DOHH2 (cell line): ENCODE measurements around the gene POT1.
"Not testable (repeated sequence)": the region's sequence is repeated elsewhere in the genome, so short reads cannot be mapped to it uniquely, and the experiment has no call there.

Experiments used
- H3F3A ChIP-seq: fragments of 200-600 bp; sonication (generic), shearing (Covaris generic); 2 replicates; pipeline ENCODE4 v1.6.0; 2016; ENCODE audit warnings: antibody characterized with exemption, mild to moderate bottlenecking; ENCODE audit not compliant: control insufficient read depth, insufficient read depth
- H3K27ac ChIP-seq: fragments of 200-600 bp; sonication (generic); 2 replicates; pipeline ENCODE4 v1.5.1; 2014; ENCODE audit warnings: low read depth, mild to moderate bottlenecking, low read length, moderate library complexity
- H3K27me3 ChIP-seq: fragments of 200-600 bp; sonication (generic); 2 replicates; pipeline ENCODE4 v1.6.1; 2014; ENCODE audit warnings: mild to moderate bottlenecking, low read length, mixed read lengths; ENCODE audit not compliant: control insufficient read depth
- H3K36me3 ChIP-seq: fragments of 200-600 bp; sonication (generic); 2 replicates; pipeline ENCODE4 v1.6.1; 2014; ENCODE audit warnings: mild to moderate bottlenecking, low read length, moderate library complexity, mixed read lengths; ENCODE audit not compliant: control insufficient read depth
- H3K4me1 ChIP-seq: fragments of 200-600 bp; sonication (generic); 2 replicates; pipeline ENCODE4 v1.6.1; 2014; ENCODE audit warnings: mild to moderate bottlenecking, low read length, mixed read lengths; ENCODE audit not compliant: control insufficient read depth
- H3K4me2 ChIP-seq: fragments of 200-600 bp; sonication (generic); 2 replicates; pipeline ENCODE4 v1.6.0; 2014; ENCODE audit warnings: mild to moderate bottlenecking, low read length, moderate library complexity
- H3K4me3 ChIP-seq: fragments of 200-600 bp; sonication (generic); 2 replicates; pipeline ENCODE4 v1.5.1; 2014; ENCODE audit warnings: mild to moderate bottlenecking, low read length, mixed read lengths
- H3K79me2 ChIP-seq: fragments of 200-600 bp; sonication (generic); 2 replicates; pipeline ENCODE4 v1.6.1; 2014; ENCODE audit warnings: mild to moderate bottlenecking, low read length, mixed read lengths; ENCODE audit not compliant: control insufficient read depth
- H3K9me2 ChIP-seq: fragments of 200-600 bp; sonication (generic); replicated peaks from 2 replicates; pipeline ENCODE4 v1.6.1; 2014; ENCODE audit warnings: mild to moderate bottlenecking, low read length, mixed read lengths; ENCODE audit not compliant: control insufficient read depth
- H3K9me3 ChIP-seq: fragments of 200-600 bp; sonication (generic); 2 replicates; pipeline ENCODE4 v1.6.1; 2014; ENCODE audit warnings: antibody characterized with exemption, low read length, mixed read lengths; ENCODE audit not compliant: control insufficient read depth, insufficient read depth
- H4K20me1 ChIP-seq: fragments of 200-600 bp; sonication (generic); 2 replicates; pipeline ENCODE4 v1.6.0; 2014; ENCODE audit warnings: low read depth, mild to moderate bottlenecking, antibody characterized with exemption, low read length, moderate library complexity; ENCODE audit not compliant: control insufficient read depth, insufficient read depth
- EZH2phosphoT487 ChIP-seq: fragments of 200-600 bp; sonication (generic); IDR thresholded peaks from 2 replicates; pipeline ENCODE4 v1.6.1; 2017; ENCODE audit warnings: borderline replicate concordance, mild to moderate bottlenecking, antibody characterized with exemption, low read length, moderate library complexity, mixed read lengths
- TF ChIP-seq, protein P1 (sequence below): fragments of 200-600 bp; sonication (generic); IDR thresholded peaks from one replicate; pipeline ENCODE4 v1.5.1; 2014; ENCODE audit warnings: antibody characterized with exemption, mild to moderate bottlenecking, low read depth, low read length; ENCODE audit not compliant: poor library complexity, severe bottlenecking

POT1 gene, protein sequence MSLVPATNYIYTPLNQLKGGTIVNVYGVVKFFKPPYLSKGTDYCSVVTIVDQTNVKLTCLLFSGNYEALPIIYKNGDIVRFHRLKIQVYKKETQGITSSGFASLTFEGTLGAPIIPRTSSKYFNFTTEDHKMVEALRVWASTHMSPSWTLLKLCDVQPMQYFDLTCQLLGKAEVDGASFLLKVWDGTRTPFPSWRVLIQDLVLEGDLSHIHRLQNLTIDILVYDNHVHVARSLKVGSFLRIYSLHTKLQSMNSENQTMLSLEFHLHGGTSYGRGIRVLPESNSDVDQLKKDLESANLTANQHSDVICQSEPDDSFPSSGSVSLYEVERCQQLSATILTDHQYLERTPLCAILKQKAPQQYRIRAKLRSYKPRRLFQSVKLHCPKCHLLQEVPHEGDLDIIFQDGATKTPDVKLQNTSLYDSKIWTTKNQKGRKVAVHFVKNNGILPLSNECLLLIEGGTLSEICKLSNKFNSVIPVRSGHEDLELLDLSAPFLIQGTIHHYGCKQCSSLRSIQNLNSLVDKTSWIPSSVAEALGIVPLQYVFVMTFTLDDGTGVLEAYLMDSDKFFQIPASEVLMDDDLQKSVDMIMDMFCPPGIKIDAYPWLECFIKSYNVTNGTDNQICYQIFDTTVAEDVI

DNA sequence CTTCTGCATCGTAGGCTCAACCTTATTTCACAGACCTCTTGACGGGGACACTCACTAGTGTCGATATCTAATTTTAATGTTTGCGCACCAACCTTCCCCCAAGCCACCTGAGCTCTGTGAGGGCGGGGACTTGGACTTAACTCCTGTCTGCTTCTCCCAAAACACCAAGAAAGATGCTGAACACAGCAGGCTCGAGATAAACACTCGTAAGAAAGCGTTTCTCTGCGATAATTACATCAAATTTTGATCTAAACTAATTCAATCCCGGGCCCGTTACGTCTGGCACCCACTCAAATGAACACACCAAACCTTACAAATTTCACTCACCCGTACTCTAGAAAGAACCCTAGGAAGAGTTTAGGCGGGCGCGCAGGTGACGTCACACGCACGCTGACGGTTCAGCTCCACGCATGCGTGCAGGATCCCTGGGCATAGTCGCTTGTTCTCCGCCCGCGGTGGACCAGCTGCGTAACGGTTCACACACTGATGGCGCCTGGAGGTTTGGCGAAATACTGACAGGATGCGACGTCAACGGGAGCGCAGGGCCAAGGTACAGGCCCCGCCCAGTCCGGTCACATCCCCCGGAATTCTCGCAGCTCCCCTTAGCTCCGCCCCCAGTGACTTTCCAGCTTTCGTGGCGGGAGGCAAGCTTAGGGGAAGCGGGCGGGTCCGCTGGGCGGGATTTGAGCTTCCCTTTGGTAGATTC lies at the start of gene POT1:
Gene POT1 (minus strand): TSS at position 359 of the 706 bp plus-strand sequence. CDS start 32,652 bp downstream, outside the sequence.
- Histone ChIP-seq H3K4me3 (peak within 1 kb of the TSS; percentile 82), H3K27ac (peak within 1 kb of the TSS; percentile 44), H3K9me3 (no peaks in the 10 kb centered on the region), H3K4me2 (peak within 1 kb of the TSS; percentile 71), H3K36me3 (peaks cover 38% of the 10 kb centered on the region), H4K20me1 (no peaks in the 10 kb centered on the region), H3K4me1 (peaks cover 22% of the 10 kb centered on the region), H3K27me3 (no peaks in the 10 kb centered on the region), H3K9me2 (no peaks in the 10 kb centered on the region), H3K79me2 (peaks cover 48% of the 10 kb centered on the region), H3F3A (no peaks in the 10 kb centered on the region; the same call in none of the 2 replicates)
- no peak for TF ChIP-seq EZH2phosphoT487

GRCh38 chr7:124975131-124975530 lies 45.5 kb upstream of the POT1 start:
- not testable (repeated sequence) for H3K27ac ChIP-seq, H3K4me3 ChIP-seq, H4K20me1 ChIP-seq, H3K4me1 ChIP-seq, H3F3A ChIP-seq, H3K9me2 ChIP-seq, H3K27me3 ChIP-seq, H3K9me3 ChIP-seq, H3K79me2 ChIP-seq, H3K4me2 ChIP-seq, H3K36me3 ChIP-seq

DNA sequence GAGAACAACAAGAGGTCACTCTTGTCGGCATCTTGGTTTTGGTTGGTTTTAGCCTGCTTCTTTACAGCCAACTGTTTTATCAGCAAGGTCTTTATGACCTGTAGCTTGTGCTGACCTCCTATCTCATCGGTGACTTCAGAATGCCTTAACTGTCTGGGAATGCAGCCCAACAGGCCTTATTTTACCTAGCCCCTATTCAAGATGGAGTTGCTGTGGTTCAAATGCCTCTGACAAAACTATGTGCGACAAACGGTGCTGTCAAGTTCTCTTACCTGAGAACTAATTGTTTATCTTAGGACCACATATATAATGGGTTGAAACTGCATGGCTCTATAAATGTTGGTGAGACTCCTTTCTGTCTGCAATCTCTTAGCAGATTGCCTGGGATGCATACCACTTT lies 35.9 kb upstream of the POT1 start:
- Histone ChIP-seq H3K27me3 (no peaks in the 10 kb centered on the region), H3K27ac (no peak overlapping the region)

GRCh38 chr7:124959676-124960075 lies 30.1 kb upstream of the POT1 start:
- H3K9me2 ChIP-seq: no peaks in the 10 kb centered on the region

More for the DNA sequence above, 35.9 kb upstream of the POT1 start:
- TF ChIP-seq EZH2phosphoT487: no peak
- TF ChIP-seq, protein P1, sequence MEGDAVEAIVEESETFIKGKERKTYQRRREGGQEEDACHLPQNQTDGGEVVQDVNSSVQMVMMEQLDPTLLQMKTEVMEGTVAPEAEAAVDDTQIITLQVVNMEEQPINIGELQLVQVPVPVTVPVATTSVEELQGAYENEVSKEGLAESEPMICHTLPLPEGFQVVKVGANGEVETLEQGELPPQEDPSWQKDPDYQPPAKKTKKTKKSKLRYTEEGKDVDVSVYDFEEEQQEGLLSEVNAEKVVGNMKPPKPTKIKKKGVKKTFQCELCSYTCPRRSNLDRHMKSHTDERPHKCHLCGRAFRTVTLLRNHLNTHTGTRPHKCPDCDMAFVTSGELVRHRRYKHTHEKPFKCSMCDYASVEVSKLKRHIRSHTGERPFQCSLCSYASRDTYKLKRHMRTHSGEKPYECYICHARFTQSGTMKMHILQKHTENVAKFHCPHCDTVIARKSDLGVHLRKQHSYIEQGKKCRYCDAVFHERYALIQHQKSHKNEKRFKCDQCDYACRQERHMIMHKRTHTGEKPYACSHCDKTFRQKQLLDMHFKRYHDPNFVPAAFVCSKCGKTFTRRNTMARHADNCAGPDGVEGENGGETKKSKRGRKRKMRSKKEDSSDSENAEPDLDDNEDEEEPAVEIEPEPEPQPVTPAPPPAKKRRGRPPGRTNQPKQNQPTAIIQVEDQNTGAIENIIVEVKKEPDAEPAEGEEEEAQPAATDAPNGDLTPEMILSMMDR: no peak
- no peaks in the 10 kb centered on the region for H3K36me3 ChIP-seq
- no peaks in the 10 kb centered on the region for H3K4me1 ChIP-seq
- no peak overlapping the region for H3K4me3 ChIP-seq
- H3K4me2 ChIP-seq: no peak overlapping the region
- H3K9me2 ChIP-seq: no peaks in the 10 kb centered on the region
- no peaks in the 10 kb centered on the region for H3K79me2 ChIP-seq
- H3K9me3 ChIP-seq: no peaks in the 10 kb centered on the region
- H4K20me1 ChIP-seq: no peaks in the 10 kb centered on the region
- no peaks in the 10 kb centered on the region for H3F3A ChIP-seq

GRCh38 chr7:124957952-124958351 lies 28.3 kb upstream of the POT1 start:
- H3F3A ChIP-seq, H3K36me3 ChIP-seq, H3K27me3 ChIP-seq, H3K4me2 ChIP-seq, H3K9me2 ChIP-seq, H3K4me3 ChIP-seq, H3K27ac ChIP-seq, H3K79me2 ChIP-seq, H3K4me1 ChIP-seq, H3K9me3 ChIP-seq, H4K20me1 ChIP-seq: not testable (repeated sequence)

More at GRCh38 chr7:124959676-124960075, 30.1 kb upstream of the POT1 start:
- peaks cover 8% of the 10 kb centered on the region; the same call in 1 of the 2 replicates for H3K9me3 ChIP-seq
- no peaks in the 10 kb centered on the region for H3K27me3 ChIP-seq
- no peak overlapping the region for H3K4me3 ChIP-seq
- H4K20me1 ChIP-seq: no peaks in the 10 kb centered on the region
- no peak overlapping the region for H3K27ac ChIP-seq
- no peaks in the 10 kb centered on the region for H3K4me1 ChIP-seq
- no peaks in the 10 kb centered on the region for H3K79me2 ChIP-seq
- H3K36me3 ChIP-seq: no peaks in the 10 kb centered on the region
- no peak overlapping the region for H3K4me2 ChIP-seq
- TF ChIP-seq EZH2phosphoT487: no peak
- TF ChIP-seq, protein P1: no peak
- no peaks in the 10 kb centered on the region for H3F3A ChIP-seq
